SU-DHL-6 (cell line): ENCODE data around the gene ARL16.

Experiments
- CTCF ChIP-seq: fragments of 200-600 bp; sonication (generic); IDR thresholded peaks from one replicate; pipeline ENCODE4 v1.5.1; 2017; ENCODE audit warnings: antibody characterized with exemption, mild to moderate bottlenecking, low read length, moderate library complexity; ENCODE audit not compliant: insufficient read depth, poor library complexity, severe bottlenecking
- EZH2phosphoT487 ChIP-seq: fragments of 200-600 bp; sonication (generic), shearing (Covaris generic); conservative IDR thresholded peaks from 2 replicates; pipeline ENCODE4 v1.6.1; 2018; ENCODE audit warnings: mild to moderate bottlenecking, antibody characterized with exemption, low read length, moderate library complexity, mixed read lengths

GRCh38 chr17:81638683-81639082 lies 44.9 kb downstream of the ARL16 start:
- TF ChIP-seq EZH2phosphoT487 (no peak), CTCF (no peak)
